T-helper 1 cell treated with Interleukin-12 subunit alpha and Interleukin-12 subunit beta and Interleukin-4 antibody, amounts not matched to agents 30 ng/mL and 1 ng/mL, for 36 hours (primary cell): ENCODE results near the gene MRPL14. TPM values are rescaled to one million over a fixed set of nuclear protein-coding genes. Genes with fewer than 3 reads are reported as not detected.
"Not testable (repeated sequence)": the region's sequence is repeated elsewhere in the genome, so short reads cannot be mapped to it uniquely, and the experiment has no call there.

Experiments
- intact Hi-C: fragments of 100-400 bp; cut with micrococcal nuclease; formaldehyde crosslinking; loops from one replicate; pipeline ENCODE4 v1.15.1; 2024
- total RNA-seq: library from RNA; stranded (reverse); gene quantifications from 2 replicates; pipeline ENCODE4 v1.2.3, GENCODE V29; 2022

The MRPL14 gene
- total RNA-seq, 1 donor from 2014 or later: 54.6 TPM

DNA sequence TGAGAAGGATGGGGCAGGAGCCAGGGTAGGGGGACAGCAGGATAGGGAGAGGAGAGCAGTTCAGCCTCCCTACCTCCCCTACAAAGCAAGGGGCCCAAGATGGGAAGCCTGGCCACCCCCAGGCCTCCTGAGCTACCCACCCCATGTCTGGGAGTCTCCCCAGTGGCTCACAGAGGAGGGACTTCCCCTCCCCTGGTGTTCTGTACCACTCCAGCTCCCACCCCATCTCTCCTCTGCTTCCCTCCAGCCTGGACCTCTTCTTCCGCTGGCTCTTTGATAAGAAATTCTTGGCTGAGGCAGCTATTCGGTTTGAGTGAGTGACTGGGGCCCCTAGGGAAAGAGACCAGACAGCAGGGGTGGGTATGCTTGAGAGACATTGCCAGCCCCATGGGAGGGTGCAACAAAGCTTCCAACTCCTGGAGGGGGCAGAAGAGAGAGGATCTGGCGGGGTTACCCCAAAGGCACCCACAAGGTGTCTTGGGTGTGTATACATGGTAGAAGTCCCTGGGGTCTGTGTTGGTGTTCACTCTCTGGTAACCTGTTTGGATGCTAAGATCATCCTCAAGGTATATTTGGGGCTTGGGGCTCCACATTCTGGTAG is 23.2 kb upstream of the MRPL14 start:
- intact Hi-C loops: loop anchor here (5.0 kb wide), 1 partner anchor 33 kb away; no protein-coding TSS in a partner anchor

DNA sequence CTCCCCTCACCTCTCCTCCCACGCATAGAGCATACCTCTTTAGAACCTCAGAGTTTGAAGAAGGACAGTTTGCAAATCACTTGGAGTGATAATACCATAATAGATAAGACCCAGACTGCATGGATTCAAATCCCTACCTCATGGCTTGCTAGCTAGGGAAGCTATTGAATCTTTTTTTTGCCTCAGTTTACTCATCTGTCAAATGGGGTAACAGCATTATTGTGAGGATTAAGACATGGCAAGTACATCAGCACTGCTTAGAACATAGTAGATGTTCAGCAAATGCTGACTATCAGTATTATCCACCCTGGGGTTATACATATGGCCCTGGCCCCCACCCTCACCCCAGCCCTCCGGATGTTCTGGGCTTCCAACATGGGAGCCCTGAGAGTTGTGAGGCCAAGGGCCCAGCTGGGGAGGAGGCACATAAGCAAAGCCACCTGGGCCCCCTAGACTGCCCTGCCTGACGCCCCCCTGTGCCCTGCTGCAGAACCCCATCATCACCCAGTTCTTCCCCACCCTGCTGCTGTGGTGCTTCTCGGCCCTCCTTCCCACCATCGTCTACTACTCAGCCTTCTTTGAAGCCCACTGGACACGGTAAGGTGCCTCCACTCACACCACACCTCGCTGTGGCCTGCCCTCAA is 22.2 kb upstream of the MRPL14 start:
- intact Hi-C loops: loop anchor here (5.0 kb wide), 1 partner anchor 32 kb away; no protein-coding TSS in a partner anchor

DNA sequence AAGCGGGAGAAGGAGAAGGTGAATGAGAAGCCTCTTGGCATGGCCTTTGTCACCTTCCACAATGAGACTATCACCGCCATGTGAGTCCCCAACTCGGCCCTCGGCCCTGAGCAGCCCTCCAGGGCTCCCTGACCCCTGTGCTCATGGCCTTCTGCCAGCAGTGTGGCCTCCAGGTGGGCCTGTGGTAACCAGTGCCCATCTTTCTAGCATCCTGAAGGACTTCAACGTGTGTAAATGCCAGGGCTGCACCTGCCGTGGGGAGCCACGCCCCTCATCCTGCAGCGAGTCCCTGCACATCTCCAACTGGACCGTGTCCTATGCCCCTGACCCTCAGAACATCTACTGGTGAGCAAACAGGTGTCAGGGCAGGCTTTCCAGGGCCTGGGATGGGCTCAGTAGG is 21.1 kb upstream of the MRPL14 start:
- intact Hi-C loops: no loop called here

DNA sequence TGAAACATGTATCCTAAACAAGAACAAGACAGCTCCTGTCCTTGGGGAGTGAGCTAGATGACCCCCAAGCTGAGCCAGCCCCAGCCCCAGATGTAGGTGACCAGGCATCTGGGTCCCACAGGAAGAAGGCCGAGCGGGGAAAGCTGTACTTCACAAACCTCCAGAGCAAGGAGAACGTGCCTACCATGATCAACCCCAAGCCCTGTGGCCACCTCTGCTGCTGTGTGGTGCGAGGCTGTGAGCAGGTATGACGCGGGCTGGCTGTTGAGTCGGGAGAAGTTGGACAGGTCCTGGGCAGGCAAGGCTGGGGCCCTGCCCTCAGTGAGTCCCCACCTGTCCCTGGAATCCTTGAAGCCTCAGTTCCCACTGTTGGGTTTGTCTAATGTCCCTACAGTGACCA is 20.0 kb upstream of the MRPL14 start:
- intact Hi-C loops: no loop called here

DNA sequence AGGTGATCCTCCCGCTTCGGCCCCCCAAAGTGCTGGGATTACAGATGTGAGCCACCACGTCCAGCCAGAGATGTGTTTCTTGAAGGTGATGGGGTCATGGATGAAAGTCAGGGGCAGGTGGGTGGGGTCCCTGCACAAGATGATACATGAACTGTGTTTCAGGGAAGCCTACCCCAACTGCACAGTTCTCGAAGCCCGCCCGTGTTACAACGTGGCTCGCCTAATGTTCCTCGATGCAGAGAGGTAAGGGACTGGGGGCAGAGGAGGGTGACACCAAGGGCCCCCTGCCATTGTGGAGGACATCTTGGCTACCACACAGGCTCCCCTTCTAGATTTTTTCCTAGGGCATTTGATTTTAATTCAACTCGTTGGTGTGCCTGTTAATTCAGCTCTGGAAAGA is 19.4 kb upstream of the MRPL14 start:
- intact Hi-C loops: no loop called here

DNA sequence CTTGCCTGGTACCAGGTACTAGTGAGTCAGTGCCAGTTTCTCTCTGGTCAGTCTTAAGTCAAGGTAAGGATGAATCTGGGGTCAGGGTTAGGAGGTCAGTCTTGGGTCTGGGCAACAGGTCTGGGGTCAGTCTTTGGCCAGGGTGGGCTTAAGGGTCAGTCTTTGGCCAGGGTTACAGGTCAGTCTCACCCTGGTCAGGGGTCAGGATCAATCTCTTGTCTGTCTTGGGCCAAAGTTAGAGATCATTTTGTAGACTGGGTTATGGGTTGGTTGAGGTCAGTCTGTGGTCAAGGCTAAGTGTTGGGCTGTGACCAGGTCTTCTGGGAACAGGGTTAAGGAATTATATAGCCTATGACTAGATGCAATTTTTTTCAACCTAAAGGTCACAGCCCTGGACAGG is 18.6 kb upstream of the MRPL14 start:
- intact Hi-C loops: no loop called here

DNA sequence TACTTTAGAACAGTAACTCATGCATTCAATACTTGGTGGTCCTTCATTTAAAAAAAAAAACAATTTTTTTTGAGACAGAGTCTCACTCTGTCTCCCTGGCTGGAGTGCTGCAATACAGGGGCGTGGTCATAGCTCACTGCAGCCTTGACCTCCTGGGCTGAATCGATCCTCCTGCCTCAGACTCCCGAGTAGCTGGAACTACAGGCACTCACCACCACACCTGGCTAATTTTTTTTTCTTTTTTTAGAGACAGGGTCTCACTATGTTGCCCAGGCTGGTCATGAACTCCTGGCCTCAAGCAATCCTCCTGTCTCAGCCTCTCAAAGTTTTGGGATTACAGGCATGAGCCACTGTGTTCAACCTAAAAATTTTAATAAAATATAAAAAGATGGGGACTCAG is 17.3 kb upstream of the MRPL14 start:
- intact Hi-C loops: not testable (repeated sequence)

DNA sequence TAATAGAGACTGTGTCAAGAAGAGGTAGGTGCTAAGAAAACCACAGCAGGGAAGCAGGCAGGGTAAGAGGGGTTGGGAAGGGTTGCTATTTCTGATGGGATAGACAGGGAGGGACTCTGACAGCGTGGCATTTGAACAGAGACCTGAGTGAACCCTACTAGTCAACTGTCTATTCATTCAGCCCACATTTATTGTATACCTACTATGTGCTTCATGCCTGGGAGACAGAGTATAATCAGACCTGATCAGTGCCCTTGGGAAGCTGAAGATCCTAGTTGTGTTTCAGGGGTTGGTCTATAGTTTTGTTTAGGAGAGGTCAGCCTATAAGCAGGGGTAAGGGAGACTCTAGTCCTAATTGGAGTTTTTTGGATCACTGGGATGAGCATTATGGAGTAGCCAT is 16.5 kb upstream of the MRPL14 start:
- intact Hi-C loops: no loop called here

DNA sequence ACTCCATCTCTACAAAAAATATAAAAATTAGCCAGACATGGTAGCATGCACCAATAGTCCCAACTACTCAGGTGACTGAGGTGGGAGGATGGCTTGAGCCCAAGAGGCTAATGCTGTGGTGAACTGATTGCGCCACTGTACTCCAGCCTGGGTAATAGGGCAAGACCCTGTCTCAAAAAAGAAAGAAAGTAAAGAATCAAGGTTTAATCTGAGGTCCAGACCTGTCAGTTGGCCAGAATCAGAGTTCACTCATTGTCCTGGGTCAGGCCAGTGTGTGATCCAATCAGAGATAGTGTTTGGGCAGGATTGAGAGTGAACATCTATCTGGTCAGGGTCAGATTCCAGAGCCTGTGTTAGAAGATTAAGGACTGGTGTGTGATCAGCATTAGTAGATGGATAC is 15.6 kb upstream of the MRPL14 start:
- intact Hi-C loops: no loop called here

DNA sequence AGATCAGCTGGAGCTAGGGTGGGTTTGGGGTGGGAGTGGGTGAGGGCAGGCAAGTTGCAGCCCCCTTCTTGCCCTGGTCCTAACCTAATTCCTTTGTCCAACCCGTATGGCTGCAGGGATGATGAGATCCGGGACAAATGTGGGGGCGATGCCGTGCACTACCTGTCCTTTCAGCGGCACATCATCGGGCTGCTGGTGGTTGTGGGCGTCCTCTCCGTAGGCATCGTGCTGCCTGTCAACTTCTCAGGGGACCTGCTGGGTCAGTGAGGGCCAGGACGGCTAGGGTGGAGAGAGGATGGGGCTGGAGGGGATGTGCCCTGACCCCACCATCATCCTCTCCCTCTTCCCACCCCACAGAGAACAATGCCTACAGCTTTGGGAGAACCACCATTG is 12.1 kb upstream of the MRPL14 start:
- intact Hi-C loops: no loop called here

DNA sequence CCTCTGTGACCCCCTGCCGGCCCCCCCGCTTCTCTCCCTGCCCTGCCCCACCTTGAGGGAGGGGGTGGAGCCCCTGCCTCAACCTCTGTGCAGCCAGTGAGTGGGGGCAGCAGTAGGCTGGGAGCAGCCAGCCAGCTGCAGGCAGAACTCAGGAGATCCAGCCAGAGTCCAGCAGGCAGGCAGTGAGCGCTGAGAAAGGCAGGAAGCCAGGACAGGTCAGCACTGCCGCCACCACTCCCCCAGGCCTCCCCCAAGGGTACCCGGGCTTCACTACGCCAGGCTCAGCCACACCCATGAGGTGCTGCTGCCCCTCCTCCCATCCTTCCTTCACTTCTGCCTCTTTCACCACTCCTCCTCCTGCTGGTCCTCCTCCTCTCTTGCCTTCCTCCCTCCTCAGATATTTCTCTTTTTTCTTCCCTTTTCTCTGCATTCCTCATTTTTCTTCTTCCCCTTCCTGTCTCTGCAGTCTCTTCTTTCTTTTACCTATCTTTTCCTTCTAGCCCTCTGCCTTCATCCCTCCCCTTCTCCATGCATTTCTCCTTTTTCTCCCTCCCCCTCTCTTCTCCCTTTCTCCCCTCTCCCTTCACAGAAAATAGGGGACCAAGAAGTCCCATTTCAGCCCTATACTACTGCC is 11.6 kb upstream of the MRPL14 start:
- intact Hi-C loops: no loop called here

DNA sequence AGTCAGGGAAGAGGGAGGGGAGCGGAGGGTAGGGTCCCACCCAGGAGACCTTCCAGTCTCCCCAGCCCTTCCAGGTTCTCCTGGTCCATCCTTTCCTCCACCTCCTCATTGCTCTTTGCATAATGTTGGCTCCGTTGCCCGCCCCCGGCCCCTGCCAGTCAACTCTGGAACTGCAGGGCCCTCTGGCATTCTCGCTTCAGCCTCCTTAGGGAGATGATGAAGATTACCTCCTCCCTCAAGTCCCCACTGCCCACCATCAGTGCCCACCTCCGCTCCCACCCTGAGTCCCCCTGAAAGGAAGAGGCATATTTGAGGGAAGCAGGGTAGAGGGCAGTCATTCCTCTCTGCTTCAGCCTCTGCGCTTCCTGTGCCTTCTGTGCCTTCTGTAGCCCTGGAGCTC is 8.6 kb upstream of the MRPL14 start:
- intact Hi-C loops: no loop called here

DNA sequence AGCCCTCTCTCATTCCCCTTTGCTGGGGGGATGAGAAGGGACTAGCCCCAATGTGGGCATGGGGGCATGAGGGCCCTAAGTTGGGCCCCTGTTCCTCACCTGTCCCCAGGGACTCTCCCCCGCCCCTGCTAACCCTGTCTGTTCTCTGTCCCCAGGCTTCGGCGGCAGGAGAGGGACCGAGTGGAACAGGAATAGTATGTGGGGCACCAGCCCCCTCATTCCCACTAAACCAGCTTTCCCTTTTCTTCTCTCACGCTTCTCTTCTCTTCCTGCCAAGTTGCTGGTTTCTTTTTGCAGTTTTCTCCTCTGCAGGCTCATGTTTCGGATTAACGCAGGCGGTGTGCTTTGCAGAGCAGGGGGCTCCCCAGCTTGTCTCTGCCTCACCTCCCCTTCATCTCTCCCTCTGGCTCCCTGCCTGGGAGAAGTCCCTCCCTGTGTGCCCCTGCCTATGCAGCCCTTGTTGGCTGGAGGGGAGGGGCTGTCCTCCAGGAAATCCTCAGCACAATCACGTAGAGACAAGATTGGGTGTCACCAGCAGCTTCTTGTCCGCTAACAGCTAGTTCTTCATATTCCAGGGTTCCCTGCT is 8.0 kb upstream of the MRPL14 start:
- intact Hi-C loops: no loop called here

DNA sequence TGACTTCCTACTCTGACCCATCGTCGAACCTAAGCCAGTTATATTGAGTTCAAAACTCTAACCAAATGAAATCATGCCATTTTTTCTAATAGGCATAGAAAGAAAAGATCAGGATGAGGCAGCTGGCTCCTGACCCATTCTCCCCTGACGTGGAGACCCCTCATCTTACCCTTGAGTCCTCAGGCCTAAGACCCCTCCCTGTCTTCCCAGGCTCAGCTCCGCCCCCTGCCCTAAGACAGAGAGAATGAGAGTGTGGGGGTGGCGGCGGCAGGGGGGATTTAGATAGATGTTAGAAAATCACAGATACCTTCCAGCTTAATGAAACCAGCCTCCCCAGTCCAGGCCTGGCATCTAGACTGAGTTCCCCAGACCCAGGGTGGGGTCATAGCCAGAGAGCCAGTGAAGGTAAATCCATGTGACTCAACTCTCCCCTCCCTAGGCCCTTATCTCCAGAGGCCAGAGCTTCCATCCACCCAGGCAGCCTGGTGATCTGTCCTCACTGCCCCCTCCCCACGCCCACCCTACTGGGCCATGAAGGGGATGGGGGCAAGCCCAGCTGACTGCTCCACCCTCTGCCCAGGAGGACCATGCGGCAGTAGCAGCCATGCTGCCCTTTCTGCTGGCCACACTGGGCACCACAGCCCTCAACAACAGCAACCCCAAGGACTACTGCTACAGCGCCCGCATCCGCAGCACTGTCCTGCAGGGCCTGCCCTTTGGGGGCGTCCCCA is 6.9 kb upstream of the MRPL14 start:
- intact Hi-C loops: no loop called here

DNA sequence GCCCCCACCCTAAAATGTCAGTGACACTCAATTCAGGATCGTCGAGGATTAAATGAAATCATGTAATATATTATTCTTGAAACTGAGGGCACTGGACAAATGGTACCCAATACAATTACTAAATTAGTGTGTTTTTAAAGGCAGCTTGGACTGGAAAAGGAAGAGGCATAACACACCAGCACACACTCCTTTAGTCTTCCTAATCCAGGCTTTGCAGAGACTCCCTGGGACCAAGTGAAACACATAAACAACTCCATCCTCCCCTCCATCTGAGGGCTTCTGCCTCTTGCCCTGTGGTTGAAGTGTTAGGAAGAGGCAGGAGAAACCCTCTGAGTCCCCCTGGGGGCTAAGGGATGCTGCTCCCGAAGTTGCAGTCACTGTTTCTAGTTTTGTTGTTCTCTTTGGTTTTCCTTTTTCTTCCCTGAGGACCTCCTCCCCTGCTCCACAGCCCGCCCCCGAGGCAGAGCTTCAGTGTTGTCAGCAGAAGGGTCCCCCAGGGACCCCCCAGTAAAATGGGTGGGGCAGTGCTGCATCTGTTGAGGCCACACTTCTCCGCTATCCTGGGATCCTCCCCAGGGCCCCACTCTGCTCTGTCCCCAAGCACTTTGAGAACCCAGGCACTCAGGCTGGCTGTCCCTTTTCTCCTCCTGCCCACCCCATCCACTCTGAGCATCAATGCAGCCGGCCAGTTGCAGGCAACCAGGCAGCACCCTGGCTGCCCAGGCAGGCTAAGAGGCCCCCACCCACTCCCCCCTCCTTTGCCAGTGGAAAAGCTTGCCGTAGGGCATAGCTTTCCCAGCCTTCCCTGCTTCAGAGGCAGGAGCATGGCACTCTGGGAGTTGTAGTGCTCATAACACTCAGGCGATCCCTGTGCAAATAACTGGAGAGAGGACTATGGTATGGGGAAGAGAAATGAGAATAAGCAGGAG is 6.0 kb upstream of the MRPL14 start:
- intact Hi-C loops: no loop called here

DNA sequence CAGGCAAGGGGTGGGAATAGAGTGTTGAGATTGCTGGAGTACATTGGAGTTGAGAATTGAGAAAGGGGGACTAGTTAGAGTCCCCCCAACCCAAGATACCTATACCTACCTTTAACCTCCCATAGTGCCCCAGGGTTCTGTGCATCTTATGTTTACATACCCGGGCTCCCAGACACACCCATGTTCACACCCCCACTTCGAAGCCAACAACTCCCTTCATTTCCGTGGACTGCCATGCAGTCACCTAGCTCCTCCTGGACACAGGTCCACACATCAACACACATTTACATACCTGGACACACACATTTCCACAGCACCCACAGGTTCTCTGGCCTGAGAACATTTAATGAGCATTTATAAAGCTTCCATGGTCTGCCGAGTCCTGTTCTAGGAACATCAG is 5.2 kb upstream of the MRPL14 start:
- intact Hi-C loops: no loop called here

DNA sequence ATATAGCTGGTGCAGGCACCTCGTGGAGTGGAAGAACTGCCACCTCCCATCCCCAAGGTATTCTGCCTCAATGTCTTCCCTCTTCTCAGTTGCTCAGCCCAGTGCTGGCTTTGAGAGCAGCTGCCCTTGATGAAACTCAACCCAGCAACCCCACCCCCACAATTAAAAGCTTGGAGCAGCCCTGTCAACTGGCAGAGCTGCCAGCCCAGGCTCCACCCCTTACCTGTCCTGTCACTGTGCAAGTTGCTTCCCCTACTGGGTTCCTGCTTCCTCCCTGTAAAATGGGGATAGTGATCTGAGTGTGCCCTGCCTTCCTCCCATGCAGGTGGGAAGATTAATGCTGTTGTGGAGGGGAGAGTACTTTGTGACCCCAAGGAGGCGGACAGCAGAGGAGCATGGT is 4.6 kb upstream of the MRPL14 start:
- intact Hi-C loops: no loop called here

DNA sequence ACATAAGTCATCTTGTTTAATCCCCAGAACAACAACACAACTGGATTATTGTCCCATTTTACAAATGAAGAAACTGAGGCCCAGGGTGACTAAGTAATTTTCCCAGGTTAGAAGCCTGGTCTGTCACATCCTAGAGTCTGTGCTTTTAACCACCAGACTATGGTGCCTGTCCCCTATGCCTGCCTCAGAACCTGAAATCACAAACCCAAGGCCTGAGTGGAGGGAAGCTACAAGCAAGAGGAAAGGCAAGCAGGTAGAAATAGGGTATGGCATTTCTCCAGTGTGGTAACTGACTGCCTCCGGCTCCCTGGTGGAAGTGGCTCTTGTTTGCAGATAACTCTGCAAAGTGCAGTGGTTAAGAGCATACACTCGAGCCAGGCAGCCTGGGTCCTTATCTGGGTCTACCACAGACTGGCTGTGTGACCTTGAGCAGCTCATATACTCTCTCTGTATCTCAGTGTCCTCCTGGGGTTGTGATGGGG is 2.6 kb upstream of the MRPL14 start:
- intact Hi-C loops: loop anchor here (5.0 to 10.0 kb wide), 2 partner anchors 745 to 958 kb away; partner anchors contain the start of gene SRF

DNA sequence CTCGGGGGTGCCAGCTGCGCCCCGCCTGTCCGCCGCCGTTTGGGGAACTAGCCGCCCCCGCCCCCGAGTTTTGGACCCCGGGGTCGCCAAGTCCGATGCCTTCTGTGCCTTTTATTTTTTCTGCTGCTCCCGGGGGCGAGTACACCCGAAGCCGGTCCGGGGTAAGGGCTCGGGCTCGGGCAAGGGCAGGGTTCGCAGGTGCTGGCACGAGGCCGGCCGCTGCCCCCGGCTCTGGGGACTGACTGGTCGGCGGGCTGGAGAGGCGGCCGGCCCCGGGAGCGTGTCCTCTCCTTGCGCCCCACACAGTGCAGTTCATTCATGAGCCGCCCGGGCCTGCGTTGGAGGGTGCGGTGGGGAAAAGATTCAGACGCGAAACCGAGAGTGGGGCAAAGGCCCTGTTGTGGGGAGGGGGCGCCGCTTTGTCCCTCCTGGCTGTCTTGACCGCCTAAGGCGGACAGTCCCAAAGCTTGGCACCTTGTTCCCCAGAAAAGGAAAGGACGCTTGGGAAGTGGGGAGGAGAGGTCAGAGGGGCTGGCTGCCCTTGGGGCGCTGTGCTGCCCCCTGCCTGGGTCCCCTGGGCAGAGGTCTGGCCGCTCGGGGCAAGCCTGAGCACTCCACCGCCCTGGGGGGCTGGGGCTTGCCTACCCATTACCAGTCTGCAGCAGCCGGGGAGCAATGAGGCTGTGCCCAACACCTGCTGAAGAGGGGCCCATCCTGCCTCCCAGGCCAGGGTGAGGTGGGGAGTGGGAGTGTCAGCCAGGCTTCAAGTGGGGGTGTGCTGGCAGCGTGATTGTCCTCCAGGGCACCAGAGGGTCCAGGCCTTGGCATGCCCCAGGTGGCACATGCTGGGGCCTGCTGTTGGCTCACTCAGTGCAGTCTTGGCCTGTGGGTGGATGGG is 1.0 kb upstream of the MRPL14 start:
- intact Hi-C loops: loop anchor here (5.0 to 10.0 kb wide), 2 partner anchors 743 to 956 kb away; partner anchors contain the start of gene SRF
